Suprapubic skin (tissue), 3 donors: ENCODE data around the gene THBS3.
"Not testable (repeated sequence)": the region's sequence is repeated elsewhere in the genome, so short reads cannot be mapped to it uniquely, and the experiment has no call there.

Source experiments
- CTCF ChIP-seq, 2 donors: fragments of 200-600 bp in 1 of 2; fragments of 450-650 bp in 1 of 2; sonication (generic) in 1 of 2; IDR thresholded peaks; one replicate each; pipeline ENCODE4 v1.5.1; 2016 to 2019; ENCODE audit warnings: antibody characterized with exemption in 2 of 2, mild to moderate bottlenecking in 1 of 2, moderate library complexity in 1 of 2
- POLR2A ChIP-seq, 2 donors: fragments of 450-650 bp; IDR thresholded peaks; one replicate each; pipeline ENCODE4 v1.6.1; 2017; ENCODE audit warnings: antibody characterized with exemption in 2 of 2, mild to moderate bottlenecking in 2 of 2, moderate library complexity in 2 of 2

GRCh38 chr1:155162631-155163030 lies 45.1 kb downstream of the THBS3 start:
- TF ChIP-seq CTCF, POLR2A (IDR thresholded peaks at IDR 0.05): not testable (repeated sequence)
